ENCODE results near the gene CACNA2D2.

Gene CACNA2D2

DNA sequence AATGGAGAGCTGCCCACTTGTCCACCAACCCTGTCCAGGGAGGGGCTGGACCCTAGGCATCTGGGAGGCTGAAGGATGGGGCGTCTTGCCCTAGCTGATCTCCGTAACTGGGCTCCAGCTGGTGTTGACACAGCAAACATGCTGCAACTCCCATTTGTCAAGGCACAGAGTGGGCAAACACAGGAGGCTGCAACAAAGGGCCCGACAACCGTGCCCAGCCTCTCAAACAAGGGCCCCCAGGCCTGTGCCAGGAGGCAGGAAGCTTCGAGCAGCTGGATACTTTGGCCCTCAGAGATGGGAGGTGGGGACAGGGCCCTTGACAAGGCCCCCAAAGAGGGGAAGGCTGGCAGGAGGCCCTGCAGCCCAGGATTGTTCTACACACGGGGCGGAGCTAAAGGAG, 79.9 kb downstream of the CACNA2D2 start:
- no peak for DNase-seq

DNA sequence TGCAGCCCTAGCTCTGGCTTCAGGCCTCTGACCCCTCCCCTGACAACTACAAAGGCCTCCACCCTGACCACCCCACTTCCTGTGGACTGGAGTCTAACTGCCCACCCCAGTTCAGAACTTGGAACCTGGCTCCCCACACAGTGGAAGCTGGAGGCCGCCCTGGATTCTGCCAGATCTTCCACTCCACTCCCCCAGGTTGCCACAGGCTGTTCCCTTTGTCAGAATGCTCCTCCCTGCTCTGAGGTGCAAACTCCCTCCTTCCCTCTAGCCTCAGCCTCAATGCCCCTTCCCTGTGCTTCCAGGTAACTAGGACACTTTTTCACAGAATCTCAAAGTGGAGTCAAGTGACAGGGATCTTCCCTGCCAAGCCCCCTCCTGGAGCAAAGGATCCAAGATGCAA, 81.3 kb downstream of the CACNA2D2 start:
- no peak for DNase-seq

DNA sequence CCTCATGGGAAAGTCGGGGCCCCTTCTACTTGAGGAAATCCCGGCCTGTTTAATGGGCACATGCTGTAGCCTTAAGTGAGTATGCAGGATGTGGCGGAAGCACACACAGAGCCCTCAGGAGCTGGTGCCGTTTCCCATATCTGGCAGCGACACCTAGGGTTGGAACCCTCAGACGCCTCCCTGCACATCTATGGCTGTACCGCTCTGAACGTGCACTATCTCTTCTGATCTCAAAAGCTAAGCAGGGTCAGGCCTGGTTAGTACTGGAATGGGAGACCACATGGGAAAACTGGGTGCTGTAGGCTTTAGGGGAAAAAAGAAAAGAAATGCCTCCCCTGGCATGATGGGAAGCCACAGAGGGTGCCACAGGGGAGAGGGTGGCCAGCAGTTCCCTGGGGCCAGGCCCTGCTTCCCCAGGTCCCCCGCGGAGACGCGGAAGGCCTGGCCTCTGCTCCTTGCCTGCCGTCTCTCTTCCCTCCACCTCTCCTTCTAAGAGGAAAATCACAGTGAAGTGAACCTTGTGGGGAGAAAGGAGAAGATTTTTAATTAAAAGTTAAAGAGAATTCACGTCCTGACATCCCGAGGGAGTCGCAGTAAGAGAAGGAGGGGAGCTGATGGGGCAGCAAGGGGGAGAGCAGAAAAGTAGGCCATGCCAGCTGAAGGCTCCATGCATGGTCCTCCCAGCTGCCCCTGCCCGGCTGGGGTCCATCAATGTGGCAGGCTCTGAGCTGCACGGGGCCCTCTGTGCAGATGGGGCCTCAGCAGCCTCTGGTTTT, 83.7 kb downstream of the CACNA2D2 start:
- no peak for DNase-seq

DNA sequence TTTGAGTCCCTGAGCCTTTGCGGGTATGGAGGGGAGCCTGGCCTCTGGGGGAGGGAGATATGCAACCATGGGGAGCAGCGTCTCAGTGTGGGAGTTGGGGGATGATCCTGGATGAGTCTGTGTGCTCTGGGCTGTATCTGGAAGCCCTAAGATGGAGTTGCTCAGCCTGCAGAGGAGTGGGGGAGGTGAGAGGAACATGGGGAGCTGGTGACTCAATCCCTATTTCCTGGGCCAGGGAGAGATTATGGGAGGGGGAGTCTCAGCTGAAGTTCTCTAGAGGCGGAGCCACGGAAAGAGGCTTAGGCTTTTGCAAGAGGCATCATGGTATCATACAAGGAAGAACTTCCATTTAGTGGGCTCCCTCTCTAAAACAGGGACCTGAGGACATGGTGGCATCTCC, 84.6 kb downstream of the CACNA2D2 start:
- DNase-seq, result no peak

DNA sequence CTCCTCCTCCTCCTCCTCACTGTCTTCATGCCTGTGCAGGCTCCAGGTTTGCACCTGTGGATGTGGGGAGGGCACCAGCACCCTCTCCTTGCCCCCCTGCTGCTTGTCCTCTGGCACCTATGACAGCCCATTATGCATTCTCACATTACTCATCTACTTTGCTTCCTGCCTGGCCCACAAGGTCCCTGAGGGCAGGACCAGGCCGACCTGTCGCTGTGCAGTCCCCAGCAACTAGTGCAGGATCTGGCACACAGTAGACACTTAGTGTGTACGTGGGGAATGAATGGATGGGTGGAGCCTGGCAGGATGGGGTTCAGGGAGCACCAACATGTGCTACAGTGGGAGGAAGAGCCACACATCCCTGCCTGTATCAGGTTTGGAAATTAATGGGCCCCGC, 85.8 kb downstream of the CACNA2D2 start:
- no peak for DNase-seq

DNA sequence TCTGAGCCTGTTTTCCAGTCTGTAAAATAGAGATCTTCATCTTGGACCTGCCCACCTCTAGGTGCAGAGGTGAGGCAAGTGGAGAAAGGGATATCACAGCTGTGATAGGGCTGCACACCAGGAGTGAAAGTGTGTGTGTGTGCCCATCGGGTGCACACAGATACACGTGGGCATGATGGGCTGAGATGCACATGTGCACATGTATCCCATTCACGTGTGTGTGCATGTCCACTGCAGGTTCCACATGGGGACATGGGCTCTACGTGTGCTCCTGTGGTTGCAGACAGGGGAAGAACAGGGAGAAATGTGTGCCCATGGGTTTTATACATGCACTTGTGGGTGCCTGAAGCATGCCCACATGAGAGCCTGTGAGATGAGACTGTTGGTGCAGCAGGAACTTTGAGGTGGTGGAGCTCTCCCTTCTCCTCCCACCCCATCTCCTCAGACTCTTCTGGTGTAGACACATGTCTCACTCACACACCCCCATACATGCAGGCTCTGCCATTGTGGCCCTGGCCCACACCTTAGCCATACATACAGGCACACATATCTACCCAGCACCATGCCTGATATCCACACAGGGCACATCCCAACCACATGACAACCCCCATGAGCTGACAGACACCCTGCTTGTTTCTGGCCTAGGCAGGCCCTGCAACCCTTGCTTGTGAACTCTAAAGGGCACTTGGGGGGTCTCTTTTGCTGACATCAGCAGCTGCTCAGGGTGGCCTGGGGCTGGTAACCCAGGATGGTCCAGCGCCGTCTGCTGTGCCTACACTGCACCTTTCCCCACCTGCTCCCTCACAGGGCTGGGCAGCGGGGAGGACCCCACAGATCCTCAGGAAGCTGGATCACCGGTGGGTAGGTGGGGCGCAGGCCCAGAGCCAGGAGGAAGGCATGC, 86.4 kb downstream of the CACNA2D2 start:
- no peak for DNase-seq

DNA sequence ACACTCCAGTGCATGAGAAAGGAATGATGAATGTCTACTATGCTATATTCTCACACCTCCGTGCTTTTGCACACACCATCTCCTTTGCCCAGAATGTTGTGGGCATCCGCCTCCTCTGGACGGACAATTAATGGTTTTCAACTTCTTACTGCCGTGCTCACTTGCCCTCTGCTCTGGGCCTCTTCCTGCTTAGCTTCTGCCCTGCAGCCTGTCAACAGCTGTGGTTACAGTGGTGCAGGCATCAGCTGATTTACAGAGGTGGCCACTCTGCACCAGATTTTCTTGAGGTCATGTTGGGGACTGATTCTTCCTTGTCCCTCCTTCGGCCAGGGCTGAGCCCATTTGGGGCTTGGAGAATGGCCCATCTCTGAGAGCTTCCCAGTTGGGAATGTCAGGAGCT, 87.6 kb downstream of the CACNA2D2 start:
- DNase-seq, result no peak

DNA sequence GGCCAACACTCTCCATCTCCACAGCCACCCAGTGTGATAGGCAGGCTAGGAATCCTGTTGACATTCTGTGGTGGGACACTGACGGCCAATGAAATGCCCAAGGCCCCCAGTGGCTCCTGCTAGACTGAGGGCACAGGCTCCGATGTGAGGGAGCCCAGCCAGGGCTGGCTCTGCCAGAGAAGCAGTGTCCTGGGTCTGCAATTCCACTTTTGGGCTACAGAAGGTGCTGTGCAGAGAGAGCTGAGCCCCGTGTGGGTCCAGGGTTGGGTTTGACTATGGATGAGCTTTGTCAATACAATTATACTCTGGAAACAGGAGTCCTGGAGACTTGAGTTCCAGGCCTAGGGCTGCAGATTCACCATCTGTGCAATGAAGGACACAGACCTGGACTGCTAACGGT, 88.4 kb downstream of the CACNA2D2 start:
- DNase-seq, result no peak

DNA sequence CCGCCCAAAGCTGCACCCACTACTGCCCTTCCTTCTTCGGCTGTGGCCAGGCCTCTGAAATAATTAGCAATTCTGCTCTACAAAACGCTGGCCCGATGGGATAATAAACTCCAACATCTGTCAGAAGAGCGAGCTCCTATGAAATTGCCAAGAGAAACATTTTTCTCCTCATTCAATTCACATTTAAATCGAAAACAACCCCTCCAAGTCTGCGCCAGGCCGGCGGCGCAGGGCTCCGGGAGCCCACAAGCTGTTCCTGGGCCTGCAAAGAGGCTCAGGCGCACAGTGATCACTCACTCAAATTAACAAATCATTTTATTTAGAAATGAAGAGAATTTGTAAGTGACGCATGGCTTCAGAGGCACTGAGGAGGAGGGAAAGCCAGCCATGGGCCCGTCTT, 88.8 kb downstream of the CACNA2D2 start:
- no peak for DNase-seq

DNA sequence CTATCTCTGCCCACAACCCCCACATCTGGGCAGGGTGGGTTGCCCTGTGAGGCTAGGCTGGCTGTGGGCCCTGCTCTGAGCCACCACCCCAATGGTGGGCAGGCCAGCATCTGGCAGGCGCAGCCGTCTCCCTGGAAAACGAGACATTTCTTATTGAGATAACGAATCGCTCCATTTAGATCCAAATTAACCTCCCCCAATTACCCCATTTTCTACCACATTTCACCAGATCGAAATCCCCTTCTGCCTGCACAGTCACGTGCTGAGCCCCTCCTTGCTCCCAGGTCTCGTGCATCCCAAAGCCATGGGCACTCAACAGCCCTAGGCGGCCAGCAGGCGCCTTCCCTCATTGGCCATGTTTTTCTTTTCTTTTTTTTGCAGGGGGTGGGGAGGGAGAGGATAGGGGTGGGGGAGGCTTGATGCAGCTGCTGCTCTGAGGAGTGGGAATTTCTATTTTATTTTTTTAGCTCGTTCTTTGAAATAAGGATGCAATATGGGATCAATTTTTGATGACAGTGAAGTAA, 91.1 kb downstream of the CACNA2D2 start:
- DNase-seq, result no peak

DNA sequence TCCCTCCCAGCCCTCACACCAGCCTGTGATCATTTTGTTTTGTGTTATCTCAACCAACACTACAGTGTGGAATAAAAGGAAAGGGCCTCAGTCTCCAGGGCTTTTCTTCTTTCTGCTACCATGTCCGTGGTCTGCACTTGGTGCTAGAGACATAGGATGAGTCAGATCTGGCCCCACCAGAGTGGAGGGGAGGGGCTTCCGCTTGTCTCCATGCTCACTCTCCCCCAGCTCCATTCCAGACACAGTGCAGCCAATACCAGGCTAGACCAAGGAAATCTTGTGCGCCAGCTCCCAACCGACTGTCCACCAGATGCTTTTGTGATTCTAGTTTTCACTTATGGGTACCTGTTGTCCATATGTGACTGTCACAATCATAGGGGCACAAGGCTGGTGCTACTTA, 92.2 kb downstream of the CACNA2D2 start:
- no peak for DNase-seq

DNA sequence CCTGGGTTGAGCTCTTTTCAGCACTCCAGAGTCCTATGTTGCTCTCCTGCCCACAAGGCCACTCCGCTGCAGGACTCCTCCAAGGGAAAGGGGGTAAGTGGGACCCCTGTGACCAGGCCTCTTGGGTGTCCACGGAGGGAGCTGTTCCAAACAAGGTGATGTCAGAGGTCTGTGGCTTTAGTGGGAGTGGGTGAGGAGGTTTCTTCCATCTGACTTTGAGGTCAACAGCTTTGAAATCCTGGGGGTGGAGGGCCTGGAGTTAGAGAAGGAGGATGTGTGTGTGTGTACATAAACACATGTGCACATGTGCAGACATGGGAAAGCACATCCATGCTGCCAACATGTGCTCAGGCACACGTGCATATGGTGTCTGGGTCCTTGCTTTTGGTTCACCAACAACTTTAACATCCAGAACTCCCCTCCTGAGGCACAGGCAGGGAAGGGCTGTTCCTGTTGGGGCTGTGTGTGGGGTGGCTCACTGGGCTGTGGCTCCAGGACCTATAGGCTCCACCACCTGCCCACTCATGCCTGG, 92.8 kb downstream of the CACNA2D2 start:
- no peak for DNase-seq

DNA sequence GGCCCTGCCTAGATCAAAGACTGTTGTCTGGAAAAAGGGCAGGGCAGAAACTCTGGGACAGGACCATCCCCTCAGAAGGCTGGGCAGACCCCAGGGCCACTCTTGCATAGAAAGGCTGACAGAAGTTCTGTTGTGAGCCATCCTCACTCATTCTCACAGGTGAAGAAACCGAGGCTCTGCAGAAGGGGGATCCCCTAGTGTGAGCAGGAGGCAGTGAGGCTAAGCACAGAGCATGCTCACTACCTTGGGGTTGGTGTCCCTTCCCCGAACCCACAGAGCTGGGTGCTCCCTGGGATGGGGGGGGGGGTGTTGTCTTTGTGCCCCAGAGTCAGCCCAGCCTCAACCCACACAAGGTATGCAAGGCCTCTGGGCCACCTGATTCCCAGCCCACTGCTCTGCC, 93.2 kb downstream of the CACNA2D2 start:
- DNase-seq, result no peak

DNA sequence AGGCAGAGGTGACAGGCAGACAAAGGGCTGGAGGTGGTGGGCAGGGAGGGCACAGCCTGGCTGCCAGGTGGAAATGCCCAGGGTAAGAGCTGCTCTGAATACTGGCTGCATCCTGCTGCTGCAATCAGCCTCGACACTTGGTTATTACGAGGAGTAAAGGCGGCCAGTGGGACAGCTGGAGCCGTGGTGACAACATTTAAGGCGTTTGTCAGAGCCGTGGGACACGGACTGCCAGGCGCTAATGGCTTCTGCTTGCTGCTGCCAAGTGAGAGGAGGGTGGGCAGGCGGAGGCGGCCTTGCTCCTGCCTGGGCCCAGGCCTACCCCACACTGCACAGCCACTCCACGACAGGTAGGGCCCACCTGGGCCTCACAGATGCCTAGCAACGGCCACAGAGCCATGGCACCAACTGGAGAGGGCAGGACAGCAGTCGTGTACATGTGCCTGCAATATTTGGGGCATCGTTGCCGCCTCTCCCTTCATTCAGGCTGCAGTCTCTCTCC, 94.9 kb downstream of the CACNA2D2 start:
- no peak for DNase-seq

DNA sequence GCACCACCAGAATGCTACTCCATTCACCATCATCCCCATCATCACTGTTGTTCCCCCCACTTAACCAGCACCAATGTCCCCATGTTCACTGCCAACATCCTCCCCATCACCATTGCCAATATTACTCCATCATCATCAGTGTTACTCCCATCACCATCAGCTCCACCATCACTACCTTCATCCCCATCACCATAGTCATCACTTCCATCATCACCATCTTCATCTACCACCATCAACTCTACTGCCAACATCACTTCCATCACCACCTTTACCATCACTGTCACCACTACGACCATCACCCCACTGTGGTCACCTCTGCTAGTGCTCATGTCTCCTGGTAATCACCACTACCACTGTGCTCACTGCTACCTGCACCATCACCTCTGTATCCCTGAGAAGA, 96.9 kb downstream of the CACNA2D2 start:
- no peak for DNase-seq

DNA sequence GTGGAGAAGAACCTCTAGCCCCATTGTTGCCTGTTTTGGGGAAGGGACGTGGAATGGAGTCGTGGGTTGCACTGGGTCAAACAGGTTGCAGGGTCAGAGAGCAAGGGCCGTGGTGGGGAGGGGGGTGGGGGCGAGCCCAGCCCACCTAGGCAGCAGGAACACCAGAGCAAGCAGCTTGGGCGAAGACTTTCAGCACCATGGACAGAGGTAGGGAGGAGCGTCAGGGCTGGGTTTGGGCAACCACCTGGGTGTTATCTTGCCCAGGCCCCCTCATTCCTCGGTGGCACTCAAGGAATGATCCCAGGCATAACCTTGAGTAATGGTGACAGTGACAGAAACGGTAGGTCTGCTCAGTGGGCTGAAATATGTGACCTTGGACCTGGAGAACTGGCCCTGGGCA, 98.2 kb downstream of the CACNA2D2 start:
- no peak for DNase-seq

DNA sequence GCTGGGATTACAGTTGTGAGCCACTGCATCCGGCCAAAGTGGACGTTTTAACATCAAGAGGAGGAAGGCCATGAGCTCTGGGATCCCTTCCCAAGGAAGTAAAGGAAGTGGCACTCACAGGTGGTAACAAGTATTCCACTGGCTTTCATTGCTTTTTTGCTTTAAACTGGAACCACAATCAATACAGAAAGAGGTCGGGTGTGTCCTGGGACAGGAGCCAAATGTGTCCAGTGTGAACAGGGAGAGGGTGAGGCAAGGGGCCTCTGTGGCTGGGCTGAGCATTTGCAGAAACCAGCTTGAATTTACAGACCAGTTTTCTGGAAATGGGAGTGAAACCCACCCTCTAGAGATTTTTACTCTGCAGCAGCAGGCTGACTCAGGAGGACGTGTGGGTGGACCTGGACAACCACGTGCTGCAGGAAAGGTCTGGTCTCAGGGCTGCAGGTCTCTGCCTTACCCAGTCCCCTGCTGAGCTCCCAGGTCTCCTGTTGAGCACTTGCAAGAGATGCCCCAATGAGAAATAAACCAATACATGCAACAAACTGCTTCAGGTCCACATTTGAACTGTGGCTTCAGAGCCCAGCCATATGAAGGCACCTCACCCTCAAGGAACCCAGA, 101.3 kb downstream of the CACNA2D2 start:
- DNase-seq, result no peak

DNA sequence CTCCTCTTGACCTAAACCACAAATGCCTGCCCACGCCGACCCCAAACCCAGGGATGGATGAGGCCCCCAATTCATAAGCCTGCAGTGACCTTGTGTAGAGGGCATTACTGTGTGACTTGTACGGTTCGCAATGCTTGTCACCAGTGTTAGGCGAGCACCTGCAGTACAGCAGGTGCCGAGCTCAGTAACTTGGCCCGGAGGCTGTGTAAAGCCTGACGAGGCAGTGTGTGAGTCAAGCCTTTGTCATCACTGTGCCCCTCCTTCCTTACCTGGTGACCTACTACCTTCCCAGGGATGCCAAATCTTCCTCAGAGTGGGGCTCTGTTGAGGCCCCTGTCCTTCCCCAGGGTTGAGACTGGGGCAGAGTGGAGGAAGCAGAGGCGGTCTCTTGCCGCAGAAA, 106.9 kb downstream of the CACNA2D2 start:
- DNase-seq, result no peak

DNA sequence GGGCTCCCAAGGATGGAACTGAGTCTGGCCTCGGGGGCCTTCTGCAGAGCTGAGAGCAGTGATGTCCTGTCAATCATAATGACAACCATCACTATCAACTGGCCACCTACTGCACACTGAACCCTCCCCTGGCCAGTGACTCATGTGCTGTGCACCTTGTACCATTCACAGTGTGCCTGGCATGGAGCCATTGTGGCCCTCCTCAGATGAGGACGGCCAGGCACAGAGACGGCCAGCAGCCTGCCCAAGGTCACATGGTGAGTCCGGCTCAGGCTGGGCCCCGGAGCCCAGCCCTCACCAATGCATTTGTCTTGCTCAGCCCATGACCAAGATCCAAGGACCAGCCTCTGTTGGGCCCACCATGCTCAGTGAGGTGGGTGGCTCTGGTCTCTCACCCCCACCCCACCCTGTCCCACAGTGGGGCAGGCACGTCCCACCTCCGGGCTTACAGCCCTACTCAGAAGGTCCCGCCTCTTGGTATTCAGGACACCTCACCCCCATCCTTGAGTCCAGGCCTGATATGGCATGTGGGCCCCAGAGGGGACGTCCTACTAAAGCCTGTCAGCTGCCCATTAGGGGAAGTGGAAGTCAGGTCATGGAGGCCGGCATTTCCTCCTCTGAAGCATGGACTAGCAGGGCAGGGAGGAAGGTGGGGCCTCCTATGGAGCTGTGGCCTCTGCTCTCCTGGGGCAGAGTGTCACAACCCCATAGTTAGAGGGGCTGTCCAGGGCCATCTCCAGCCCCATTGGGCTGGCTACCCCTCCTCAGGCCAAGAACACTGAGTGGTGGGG, 108.2 kb downstream of the CACNA2D2 start:
- DNase-seq, result no peak

DNA sequence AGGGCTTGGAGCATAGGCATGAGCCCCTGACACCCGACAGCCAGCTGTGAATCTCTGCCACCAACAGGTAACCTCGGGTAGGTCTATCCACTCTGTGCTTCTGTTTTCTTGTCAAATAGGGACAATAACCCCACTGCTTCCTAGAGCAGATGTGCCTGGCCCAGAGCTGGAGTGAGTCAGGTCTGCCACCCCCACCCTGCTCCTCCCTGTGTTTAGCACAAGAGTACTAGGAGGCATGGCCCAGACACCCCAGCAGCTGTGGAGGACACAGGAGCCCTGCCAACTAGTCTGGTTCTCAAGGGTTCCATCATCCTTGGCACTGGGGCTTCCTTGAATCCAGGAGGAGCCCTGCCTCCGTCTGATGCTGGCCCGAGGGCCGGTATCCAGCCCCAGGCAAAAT, 110.4 kb downstream of the CACNA2D2 start:
- DNase-seq, result no peak

DNA sequence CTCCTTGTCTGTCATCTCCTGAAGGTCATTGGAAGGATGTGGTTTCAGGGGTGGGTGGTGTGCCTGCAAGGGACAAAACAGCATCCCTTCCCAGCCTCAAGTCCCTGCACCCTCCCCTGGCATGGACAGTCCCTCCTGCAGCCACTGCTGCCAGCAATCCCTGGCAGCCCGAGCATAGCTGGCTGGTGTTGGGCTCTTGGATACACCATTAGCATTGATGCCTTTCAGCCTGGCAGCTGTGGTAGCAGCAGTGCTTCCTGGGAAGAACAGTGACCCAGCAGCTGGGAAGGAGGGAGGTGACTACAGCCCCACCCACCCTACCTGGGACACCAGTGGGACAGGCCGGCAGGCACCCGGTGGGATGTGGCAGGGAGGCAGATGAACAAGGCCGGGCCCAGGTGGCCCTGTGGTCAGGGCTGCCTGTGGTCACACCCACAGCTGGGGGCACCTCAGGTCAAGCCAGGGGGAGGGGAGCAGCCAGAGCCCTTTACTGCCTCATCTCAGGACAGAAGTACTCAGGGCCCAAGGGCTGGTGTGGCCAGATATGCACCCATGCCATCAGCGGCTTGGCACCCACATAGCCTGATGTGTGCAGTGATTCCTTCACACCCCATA, 111.2 kb downstream of the CACNA2D2 start:
- DNase-seq, result no peak
